Fibroblast of lung (primary cell): Measurements from ENCODE around the gene TBL2. TPM values are rescaled to one million over a fixed set of nuclear protein-coding genes. Genes with fewer than 3 reads are reported as not detected.
A peak's percentile ranks its signal among the peaks of the same experiment; 100 is the strongest.

Experiments used
- DNase-seq, 2 donors: peaks; one replicate each; pipeline versions ENCODE4 v3.0.0 to v3.0.0-alpha.2; 2010; ENCODE audit warnings: low read depth in 2 of 2
- H2AFZ ChIP-seq: 2 replicates; pipeline ENCODE4 v1.5.1; 2012; ENCODE audit warnings: low read length, control low read depth, inconsistent platforms
- H3K27ac ChIP-seq: 2 replicates; pipeline ENCODE4 v1.5.1; 2011; ENCODE audit warnings: low read length, control low read depth; ENCODE audit not compliant: insufficient read depth
- H3K27me3 ChIP-seq: 2 replicates; pipeline ENCODE4 v1.5.1; 2011; ENCODE audit warnings: mild to moderate bottlenecking, low read length; ENCODE audit not compliant: control insufficient read depth, insufficient read depth
- H3K36me3 ChIP-seq: 2 replicates; pipeline ENCODE4 v1.5.1; 2011; ENCODE audit warnings: low read length; ENCODE audit not compliant: control insufficient read depth, insufficient read depth
- H3K4me1 ChIP-seq: 2 replicates; pipeline ENCODE4 v1.5.1; 2011; ENCODE audit warnings: low read length; ENCODE audit not compliant: control insufficient read depth, insufficient read depth; ENCODE audit errors: extremely low read depth
- H3K4me2 ChIP-seq: 2 replicates; pipeline ENCODE4 v1.5.1; 2011; ENCODE audit warnings: low read length, control low read depth; ENCODE audit not compliant: insufficient read depth; ENCODE audit errors: extremely low read depth
- H3K4me3 ChIP-seq, 4 experiments: fragments of 200-600 bp in 1 of 4; sonication (generic) in 1 of 4; replicated peaks in 1 of 4; 2 replicates each; pipeline ENCODE4 v1.5.1; 2011 to 2016; ENCODE audit warnings: low read length in 4 of 4, low read depth in 3 of 4, mild to moderate bottlenecking in 3 of 4, control low read depth in 2 of 4, inconsistent platforms in 1 of 4, mixed read lengths in 1 of 4; ENCODE audit not compliant: insufficient read depth in 1 of 4; ENCODE audit errors: control extremely low read depth in 1 of 4
- H3K79me2 ChIP-seq: 2 replicates; pipeline ENCODE4 v1.5.1; 2012; ENCODE audit warnings: mild to moderate bottlenecking, low read length, inconsistent platforms; ENCODE audit not compliant: control insufficient read depth, insufficient read depth
- H3K9ac ChIP-seq: 2 replicates; pipeline ENCODE4 v1.5.1; 2011; ENCODE audit warnings: mild to moderate bottlenecking, low read length, control low read depth; ENCODE audit not compliant: insufficient read depth
- H3K9me3 ChIP-seq: 2 replicates; pipeline ENCODE4 v1.5.1; 2012; ENCODE audit warnings: low read depth, low read length; ENCODE audit not compliant: control insufficient read depth, insufficient read depth
- H4K20me1 ChIP-seq: 2 replicates; pipeline ENCODE4 v1.5.1; 2011; ENCODE audit warnings: low read length; ENCODE audit not compliant: control insufficient read depth, insufficient read depth; ENCODE audit errors: extremely low read depth
- CTCF ChIP-seq, 2 donors: IDR thresholded peaks in 1 of 2; conservative IDR thresholded peaks in 1 of 2; 1 replicate in 1 of 2; 2 replicates in 1 of 2; pipeline ENCODE4 v1.5.1; 2011 to 2012; ENCODE audit warnings: low read length in 2 of 2, control low read depth in 1 of 2, inconsistent platforms in 1 of 2, low read depth in 1 of 2, mild to moderate bottlenecking in 1 of 2
- EZH2 ChIP-seq: IDR thresholded peaks from 2 replicates; pipeline ENCODE4 v1.5.1; 2012; ENCODE audit warnings: low read length, control low read depth, mild to moderate bottlenecking; ENCODE audit errors: missing control alignments
- polyA plus RNA-seq, 2 donors: library from polyadenylated mRNA; depleted of rRNA in 1 of 2; stranded (reverse) in 1 of 2; unstranded in 1 of 2; fragments of >200 nt; gene quantifications; 2 replicates each; pipeline ENCODE4 v1.2.1, GENCODE V29; 2011 to 2012; ENCODE audit warnings: missing spikeins in 1 of 2
- total RNA-seq: library from RNA; depleted of rRNA; stranded (reverse); fragments of >200 nt; gene quantifications from 2 replicates; pipeline ENCODE4 v1.2.1, GENCODE V29; 2014

The TBL2 gene
- total and polyA plus RNA-seq, 2 donors (not counting 1 experiment from before 2014, with no cell fraction given) = 40.1 to 58.6 TPM

DNA sequence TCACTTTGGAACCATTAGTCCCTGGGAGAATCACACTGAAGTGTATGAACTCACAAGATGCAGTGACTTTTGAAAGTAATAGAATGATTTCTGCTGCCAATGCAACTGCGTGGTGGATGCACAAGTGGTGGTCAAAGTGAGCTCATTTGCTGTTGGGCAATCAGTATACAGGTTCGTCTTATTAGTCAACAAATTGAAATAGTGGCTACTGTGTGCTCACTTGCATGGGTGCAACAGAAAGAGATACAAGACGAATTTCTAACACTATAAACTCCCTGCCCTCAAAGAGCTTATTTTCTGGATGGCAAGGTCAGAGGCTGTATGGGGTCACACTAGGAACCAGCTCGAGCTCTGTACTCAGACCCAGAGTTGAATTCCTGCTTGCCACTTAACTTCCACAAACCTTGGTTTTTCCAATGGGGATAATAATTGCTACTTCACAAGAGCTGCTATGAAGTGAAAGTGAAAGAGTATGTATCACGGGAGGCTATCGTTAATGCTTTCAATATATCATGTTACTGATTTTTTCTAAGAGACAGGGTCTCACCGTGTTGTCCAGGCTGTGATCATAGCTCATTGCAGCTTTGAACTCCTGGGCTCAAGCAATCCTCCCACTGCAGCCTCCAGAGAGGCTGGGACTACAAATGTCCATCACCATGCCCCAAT, 12.6 kb downstream of the TBL2 start:
- Histone ChIP-seq H3K4me2 (peak overlapping the region; percentile 9), H3K4me3 (peak overlapping the region in 3 of 4 experiments; percentile 2 to 28 (median 19))
- no peak for TF ChIP-seq EZH2
- no peak for TF ChIP-seq CTCF (conservative IDR thresholded peaks at IDR 0.05 in 1 of 2, IDR thresholded peaks at IDR 0.05 in 1 of 2; ENCODE audit: low read depth in 1 of 2, low read length in 2 of 2)

GRCh38 chr7:73560109-73560835, 18.1 kb downstream of the TBL2 start:
- Histone ChIP-seq H3K27ac (peak overlapping the region; percentile 46), H3K36me3 (no peaks in the 10 kb centered on the region), H3K79me2 (peaks cover 16% of the 10 kb centered on the region), H4K20me1 (no peaks in the 10 kb centered on the region), H3K4me2 (peak overlapping the region; percentile 68), H2AFZ (peak overlapping the region; percentile 1), H3K4me3 (no peak overlapping the region), H3K9me3 (no peaks in the 10 kb centered on the region), H3K4me1 (peaks cover 11% of the 10 kb centered on the region), H3K9ac (no peak overlapping the region), H3K27me3 (no peaks in the 10 kb centered on the region)
- no peak for TF ChIP-seq CTCF (conservative IDR thresholded peaks at IDR 0.05 in 1 of 2, IDR thresholded peaks at IDR 0.05 in 1 of 2; ENCODE audit: low read depth in 1 of 2, low read length in 2 of 2)
- DNase-seq = peak; percentile 87 to 90

More for the DNA sequence above, 12.6 kb downstream of the TBL2 start:
- Histone ChIP-seq H3K4me1 (no peaks in the 10 kb centered on the region), H3K9ac (no peak overlapping the region), H4K20me1 (no peaks in the 10 kb centered on the region), H3K27me3 (no peaks in the 10 kb centered on the region), H3K9me3 (no peaks in the 10 kb centered on the region), H3K79me2 (no peaks in the 10 kb centered on the region), H3K36me3 (peaks cover 6% of the 10 kb centered on the region), H2AFZ (no peak overlapping the region), H3K27ac (no peak overlapping the region)
- DNase-seq = no peak

DNA sequence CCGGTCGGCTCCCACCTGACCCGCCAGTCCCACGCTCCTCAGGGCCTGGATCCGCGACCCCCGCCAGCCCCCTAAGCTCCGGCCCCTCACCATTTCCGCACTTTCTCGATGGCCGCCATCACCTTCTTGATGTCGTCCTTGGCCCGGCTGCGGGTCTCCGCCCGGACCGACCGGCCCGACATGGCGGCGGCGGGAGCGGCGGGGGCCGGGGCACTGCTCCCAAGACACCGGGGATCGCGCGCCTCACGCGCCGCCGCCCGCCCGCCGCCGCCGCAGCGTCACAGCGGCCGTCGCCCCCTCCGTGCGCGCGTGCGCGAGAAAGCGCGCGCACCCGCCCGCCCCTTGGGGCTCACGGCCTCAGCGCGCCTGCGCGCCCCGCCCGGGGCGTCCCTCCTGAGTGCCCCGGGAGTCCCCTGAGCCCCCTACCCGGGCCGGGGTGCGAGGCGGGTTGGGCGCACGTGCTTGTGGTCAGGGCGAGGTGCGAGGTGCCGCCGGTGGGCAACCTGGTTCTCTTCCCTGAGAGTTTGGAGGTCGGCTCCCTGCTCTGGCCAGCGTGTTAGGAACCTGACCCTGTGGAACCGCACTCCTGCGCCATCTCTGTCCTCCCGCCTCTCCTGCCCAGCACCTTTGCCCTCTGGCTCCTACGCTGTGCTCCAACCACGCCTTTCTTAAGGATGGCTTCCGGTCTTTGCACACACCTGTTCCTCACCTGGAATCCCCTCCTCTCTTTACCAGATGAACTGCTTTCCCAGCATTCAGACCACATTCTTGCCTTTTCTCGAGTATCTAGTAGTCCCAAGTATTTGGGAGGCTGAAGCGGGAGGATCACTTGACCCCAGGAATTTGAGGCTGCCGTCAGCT, 20.8 kb downstream of the TBL2 start, which contains the start of gene BCL7B:
BCL7B (minus strand) TSS at position 294 of the 861 bp plus-strand sequence; CDS start at position 182, 112 bp downstream.
- H3K27me3 ChIP-seq = no peaks in the 10 kb centered on the region
- H3K4me1 ChIP-seq = peaks cover 11% of the 10 kb centered on the region
- peaks cover 2% of the 10 kb centered on the region for H3K36me3 ChIP-seq
- H3K9ac ChIP-seq = peak within 1 kb of the TSS; percentile 99
- peak within 1 kb of the TSS; percentile 94 for H3K4me2 ChIP-seq
- H2AFZ ChIP-seq = peak within 1 kb of the TSS; percentile 48
- H3K4me3 ChIP-seq = peak within 1 kb of the TSS; percentile 72 to 94 (median 87)
- H3K9me3 ChIP-seq = no peaks in the 10 kb centered on the region
- TF ChIP-seq CTCF (conservative IDR thresholded peaks at IDR 0.05 in 1 of 2, IDR thresholded peaks at IDR 0.05 in 1 of 2; ENCODE audit: low read depth in 1 of 2, low read length in 2 of 2) = no peak
- TF ChIP-seq EZH2 = no peak
- peak; percentile 45 to 53 for DNase-seq
- peaks cover 38% of the 10 kb centered on the region for H3K79me2 ChIP-seq
- H3K27ac ChIP-seq = peak within 1 kb of the TSS; percentile 97
- H4K20me1 ChIP-seq = no peaks in the 10 kb centered on the region
